ENCODE results near the gene CRHR2. TPM values are rescaled to one million over a fixed set of nuclear protein-coding genes. Genes with fewer than 3 reads are reported as not detected.

CRHR2 gene
- total RNA-seq, 1 donor from 2014 or later: not detected

GRCh38 chr7:30728591-30729100, 46.4 kb upstream of the CRHR2 start:
- H3K27ac ChIP-seq: no peak overlapping the region
- intact Hi-C loops (cut with DNase I): loop anchor here (10.0 kb wide), 1 partner anchor 64 kb away; no protein-coding TSS in a partner anchor
- no peaks in the 10 kb centered on the region for H3K4me1 ChIP-seq
- H3K4me3 ChIP-seq: no peak overlapping the region
- H3K36me3 ChIP-seq: no peaks in the 10 kb centered on the region
- no peaks in the 10 kb centered on the region for H3K9me3 ChIP-seq
- no peaks in the 10 kb centered on the region for H3K27me3 ChIP-seq
- TF ChIP-seq POLR2A (IDR thresholded peaks at IDR 0.05) (no peak), POLR2AphosphoS5 (IDR thresholded peaks at IDR 0.05; ENCODE audit: insufficient read depth in 1 of 2, low read depth in 1 of 2) (no peak), CTCF (IDR thresholded peaks at IDR 0.05) (no peak)
- no peak for DNase-seq (ENCODE audit: extremely low spot score in 2 of 2)

GRCh38 chr7:30727061-30727945, 45.0 kb upstream of the CRHR2 start:
- Histone ChIP-seq H3K27me3 (no peaks in the 10 kb centered on the region), H3K36me3 (no peaks in the 10 kb centered on the region), H3K4me3 (no peak overlapping the region), H3K27ac (no peak overlapping the region), H3K4me1 (no peaks in the 10 kb centered on the region), H3K9me3 (no peaks in the 10 kb centered on the region)
- intact Hi-C loops (cut with DNase I): loop anchor here (10.0 kb wide), 1 partner anchor 63 kb away; no protein-coding TSS in a partner anchor
- TF ChIP-seq CTCF (IDR thresholded peaks at IDR 0.05) (no peak), POLR2AphosphoS5 (IDR thresholded peaks at IDR 0.05; ENCODE audit: insufficient read depth in 1 of 2, low read depth in 1 of 2) (no peak), POLR2A (IDR thresholded peaks at IDR 0.05) (no peak)
- no peak for DNase-seq (ENCODE audit: extremely low spot score in 2 of 2)

GRCh38 chr7:30726296-30727006, 44.2 kb upstream of the CRHR2 start:
- H3K27ac ChIP-seq: no peak overlapping the region
- TF ChIP-seq CTCF (IDR thresholded peaks at IDR 0.05) (no peak), POLR2A (IDR thresholded peaks at IDR 0.05) (no peak), POLR2AphosphoS5 (IDR thresholded peaks at IDR 0.05; ENCODE audit: insufficient read depth in 1 of 2, low read depth in 1 of 2) (no peak)
- no peaks in the 10 kb centered on the region for H3K36me3 ChIP-seq
- H3K9me3 ChIP-seq: no peaks in the 10 kb centered on the region
- no peaks in the 10 kb centered on the region for H3K27me3 ChIP-seq
- no peaks in the 10 kb centered on the region for H3K4me1 ChIP-seq
- no peak overlapping the region for H3K4me3 ChIP-seq
- no peak for DNase-seq (ENCODE audit: extremely low spot score in 2 of 2)
- intact Hi-C loops (cut with DNase I): loop anchor here (10.0 kb wide), 1 partner anchor 62 kb away; no protein-coding TSS in a partner anchor

- H3K27ac ChIP-seq: no peak overlapping the region
- no peaks in the 10 kb centered on the region for H3K27me3 ChIP-seq
- intact Hi-C loops (cut with DNase I): loop anchor here (10.0 kb wide), 1 partner anchor 59 kb away; no protein-coding TSS in a partner anchor
- no peaks in the 10 kb centered on the region for H3K36me3 ChIP-seq
- H3K4me3 ChIP-seq: no peak overlapping the region
- DNase-seq (ENCODE audit: extremely low spot score in 2 of 2): no peak
- H3K9me3 ChIP-seq: no peaks in the 10 kb centered on the region
- TF ChIP-seq CTCF (IDR thresholded peaks at IDR 0.05) (no peak), POLR2AphosphoS5 (IDR thresholded peaks at IDR 0.05; ENCODE audit: insufficient read depth in 1 of 2, low read depth in 1 of 2) (no peak), POLR2A (IDR thresholded peaks at IDR 0.05) (no peak)
- no peaks in the 10 kb centered on the region for H3K4me1 ChIP-seq
These were observed 41.5 kb upstream of the CRHR2 start for GRCh38 chr7:30723776-30724175.

All from vagina (tissue), 2 donors.